ENCODE results near the gene KIAA1191.

DNA sequence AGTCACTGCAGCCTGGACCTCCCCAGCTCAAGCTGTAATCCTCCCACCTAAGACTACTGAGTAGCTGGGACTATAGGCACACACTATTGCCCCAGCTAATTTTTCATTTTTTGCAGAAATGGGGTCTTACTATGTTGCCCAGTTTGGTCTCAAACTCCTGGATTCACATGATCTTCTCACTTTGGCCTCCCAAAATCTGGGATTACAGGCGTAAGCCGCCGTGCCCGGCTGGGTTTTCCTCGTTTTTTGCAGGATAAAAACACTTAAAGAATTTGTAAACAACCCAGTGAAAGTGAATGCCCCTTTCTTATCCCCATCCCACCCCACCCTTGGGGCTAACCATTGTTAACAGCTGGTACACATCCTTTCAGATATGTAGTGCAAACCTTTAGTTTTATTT is 47.0 kb upstream of the KIAA1191 start:
- TF ChIP-seq POLR2A (IDR thresholded peaks at IDR 0.05; ENCODE audit: low read depth, low read length) (no peak), POLR2AphosphoS5 (IDR thresholded peaks at IDR 0.05; ENCODE audit: low read depth, low read length) (no peak)

All from GM12891 (cell line).